Bronchial epithelial cell (primary cell): ENCODE measurements around the gene TMPRSS11D. TPM values are rescaled to one million over a fixed set of nuclear protein-coding genes. Genes with fewer than 3 reads are reported as not detected.

Source experiments
- DNase-seq: peaks from one replicate; pipeline ENCODE4 v3.0.0-alpha.2; 2010; ENCODE audit warnings: low read depth
- FAIRE-seq: peaks from 2 replicates; lab custom pipeline; 2011; peaks lifted over from hg19 to GRCh38; lab: Jason Lieb, UNC
- H3K27me3 ChIP-seq: 2 replicates; pipeline ENCODE4 v1.5.1; 2011; ENCODE audit warnings: low read length; ENCODE audit not compliant: control insufficient read depth, insufficient read depth
- H3K36me3 ChIP-seq: 2 replicates; pipeline ENCODE4 v1.5.1; 2011; ENCODE audit warnings: low read length; ENCODE audit not compliant: control insufficient read depth, insufficient read depth
- H3K4me3 ChIP-seq: 2 replicates; pipeline ENCODE4 v1.5.1; 2011; ENCODE audit warnings: mild to moderate bottlenecking, low read depth, low read length, control low read depth
- total RNA-seq: library from RNA; depleted of rRNA; stranded (reverse); fragments of >200 nt; gene quantifications from 2 replicates; pipeline ENCODE4 v1.2.1, GENCODE V29; 2014
- TF ChIP-seq, protein P1 (sequence below): IDR thresholded peaks from 2 replicates; pipeline ENCODE4 v1.5.1; 2011; ENCODE audit warnings: mild to moderate bottlenecking, moderate library complexity, low read length, control low read depth, inconsistent platforms; ENCODE audit not compliant: insufficient read depth, severe bottlenecking

TMPRSS11D gene
- total RNA-seq, 1 donor from 2014 or later = 8.7 TPM

DNA sequence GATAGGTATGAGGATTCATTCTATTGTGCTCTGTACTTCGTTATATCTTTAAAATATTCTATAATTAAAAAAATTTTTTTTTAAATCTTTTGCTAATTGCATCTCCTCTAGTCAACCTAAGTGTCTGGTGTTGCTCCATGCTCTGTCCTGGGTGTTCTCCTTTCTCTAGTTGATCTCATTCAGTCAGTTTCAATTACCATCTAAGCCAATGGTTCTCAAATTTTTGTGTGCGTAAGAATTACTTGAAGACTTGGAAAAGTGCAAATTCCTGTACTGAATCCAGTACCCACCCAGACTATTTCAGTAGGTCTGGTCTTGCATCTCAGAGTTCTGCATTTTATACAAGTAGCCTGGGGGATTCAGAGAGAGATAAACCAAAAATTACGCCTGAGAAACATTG, 6.7 kb downstream of the TMPRSS11D start:
- FAIRE-seq (no peak), DNase-seq (no peak)
- Histone ChIP-seq H3K36me3 (no peaks in the 10 kb centered on the region), H3K4me3 (no peak overlapping the region), H3K27me3 (no peaks in the 10 kb centered on the region)
- TF ChIP-seq, protein P1, sequence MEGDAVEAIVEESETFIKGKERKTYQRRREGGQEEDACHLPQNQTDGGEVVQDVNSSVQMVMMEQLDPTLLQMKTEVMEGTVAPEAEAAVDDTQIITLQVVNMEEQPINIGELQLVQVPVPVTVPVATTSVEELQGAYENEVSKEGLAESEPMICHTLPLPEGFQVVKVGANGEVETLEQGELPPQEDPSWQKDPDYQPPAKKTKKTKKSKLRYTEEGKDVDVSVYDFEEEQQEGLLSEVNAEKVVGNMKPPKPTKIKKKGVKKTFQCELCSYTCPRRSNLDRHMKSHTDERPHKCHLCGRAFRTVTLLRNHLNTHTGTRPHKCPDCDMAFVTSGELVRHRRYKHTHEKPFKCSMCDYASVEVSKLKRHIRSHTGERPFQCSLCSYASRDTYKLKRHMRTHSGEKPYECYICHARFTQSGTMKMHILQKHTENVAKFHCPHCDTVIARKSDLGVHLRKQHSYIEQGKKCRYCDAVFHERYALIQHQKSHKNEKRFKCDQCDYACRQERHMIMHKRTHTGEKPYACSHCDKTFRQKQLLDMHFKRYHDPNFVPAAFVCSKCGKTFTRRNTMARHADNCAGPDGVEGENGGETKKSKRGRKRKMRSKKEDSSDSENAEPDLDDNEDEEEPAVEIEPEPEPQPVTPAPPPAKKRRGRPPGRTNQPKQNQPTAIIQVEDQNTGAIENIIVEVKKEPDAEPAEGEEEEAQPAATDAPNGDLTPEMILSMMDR = no peak

DNA sequence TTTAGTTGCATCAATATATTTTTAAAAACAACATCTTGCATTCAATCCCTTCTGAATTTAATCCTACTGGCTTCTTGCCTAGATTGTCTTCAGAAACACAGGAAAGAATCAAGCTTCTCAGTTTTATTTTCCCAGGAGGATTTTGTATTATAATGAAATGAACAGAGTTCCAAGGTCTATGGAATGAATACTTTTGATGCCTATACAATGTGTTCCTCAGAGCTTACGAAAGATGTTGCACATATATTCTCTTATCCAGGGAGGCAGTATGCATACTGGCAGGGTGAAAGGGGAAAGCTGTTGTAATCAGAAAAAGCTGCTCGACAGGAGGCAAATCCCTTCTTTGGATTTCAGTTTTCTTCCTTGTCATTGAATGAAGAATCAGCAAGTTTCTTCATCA, 8.8 kb downstream of the TMPRSS11D start:
- FAIRE-seq (no peak), DNase-seq (no peak)
- Histone ChIP-seq H3K4me3 (no peak overlapping the region), H3K36me3 (no peaks in the 10 kb centered on the region), H3K27me3 (no peaks in the 10 kb centered on the region)
- TF ChIP-seq, protein P1 = no peak

DNA sequence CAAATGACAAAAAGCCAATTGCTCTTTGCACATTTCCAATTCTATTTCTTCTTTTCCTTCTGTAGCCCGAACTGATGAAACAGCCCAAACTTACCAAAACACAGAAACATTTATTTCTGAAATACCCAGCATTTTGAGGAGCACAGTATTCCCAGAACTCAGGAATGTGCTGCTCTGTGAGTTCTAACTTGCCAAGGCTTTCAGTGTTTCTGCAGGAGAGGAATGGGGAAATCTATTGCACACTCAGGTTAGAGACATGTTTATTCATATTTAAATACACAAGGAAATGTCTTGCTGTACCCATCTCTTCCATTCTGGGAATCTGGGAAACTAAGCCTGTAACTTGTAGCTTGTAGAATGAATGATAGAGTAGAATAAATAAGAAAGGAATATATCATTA, 10.7 kb downstream of the TMPRSS11D start:
- Histone ChIP-seq H3K27me3 (no peaks in the 10 kb centered on the region), H3K36me3 (no peaks in the 10 kb centered on the region), H3K4me3 (no peak overlapping the region)
- FAIRE-seq (no peak), DNase-seq (peak; percentile 71)
- TF ChIP-seq, protein P1 = no peak

- H3K36me3 ChIP-seq = no peaks in the 10 kb centered on the region
- H3K4me3 ChIP-seq = no peak overlapping the region
- DNase-seq = peak; percentile 78
- no peaks in the 10 kb centered on the region for H3K27me3 ChIP-seq
- TF ChIP-seq, protein P1 = peak; percentile 57
- no peak for FAIRE-seq
Measured at GRCh38 chr4:67871867-67872266, 11.9 kb downstream of the TMPRSS11D start.

GRCh38 chr4:67869580-67870190, 14.1 kb downstream of the TMPRSS11D start:
- FAIRE-seq = no peak
- no peak overlapping the region for H3K4me3 ChIP-seq
- H3K36me3 ChIP-seq = no peaks in the 10 kb centered on the region

DNA sequence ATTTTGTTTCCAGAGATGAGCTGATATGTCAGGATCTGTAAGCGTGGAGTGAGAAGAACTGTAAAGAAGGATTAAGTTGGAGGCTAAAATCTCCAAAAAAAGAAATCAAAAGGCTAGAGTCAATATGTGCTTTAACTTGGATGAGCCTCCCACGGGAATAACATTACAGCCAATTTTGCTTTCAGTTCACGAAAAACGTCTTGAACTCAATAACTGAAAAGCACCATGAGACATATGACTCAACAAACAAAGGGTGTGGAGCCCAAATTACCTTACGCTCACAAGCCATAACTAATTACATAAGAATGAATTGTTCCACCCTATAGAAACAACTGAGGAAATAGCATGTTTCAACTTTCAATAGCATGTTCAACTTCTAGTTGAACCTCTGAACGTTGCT, 22.3 kb downstream of the TMPRSS11D start:
- TF ChIP-seq, protein P1 = no peak
- DNase-seq (peak; percentile 90), FAIRE-seq (no peak)
- Histone ChIP-seq H3K27me3 (no peaks in the 10 kb centered on the region), H3K4me3 (no peak overlapping the region), H3K36me3 (no peaks in the 10 kb centered on the region)

More at GRCh38 chr4:67869580-67870190, 14.1 kb downstream of the TMPRSS11D start:
- no peak for DNase-seq
- H3K27me3 ChIP-seq = no peaks in the 10 kb centered on the region
- TF ChIP-seq, protein P1 = no peak
